NB4 (cell line): Measurements from ENCODE around the gene ABLIM2.

Experiments used
- CTCF ChIP-seq: IDR thresholded peaks from one replicate; pipeline ENCODE4 v1.5.1; 2012; ENCODE audit warnings: low read depth, low read length
- MAX ChIP-seq: IDR thresholded peaks from 2 replicates; pipeline ENCODE4 v1.6.1; 2011; ENCODE audit warnings: low read depth, low read length
- MYC ChIP-seq: IDR thresholded peaks from 2 replicates; pipeline ENCODE4 v1.6.1; 2011; ENCODE audit warnings: low read depth, low read length
- POLR2A ChIP-seq: IDR thresholded peaks from 2 replicates; pipeline ENCODE4 v1.6.1; 2011; ENCODE audit warnings: mild to moderate bottlenecking; ENCODE audit not compliant: insufficient read length; ENCODE audit errors: extremely low read depth

GRCh38 chr4:7944599-7945220 lies 213.9 kb downstream of the ABLIM2 start:
- TF ChIP-seq POLR2A (no peak), CTCF (no peak), MYC (no peak), MAX (no peak)
